Fibroblast of the aortic adventitia (primary cell): ENCODE results near the gene ZFPM1. TPM values are rescaled to one million over a fixed set of nuclear protein-coding genes. Genes with fewer than 3 reads are reported as not detected.

Experiments used
- DNase-seq: peaks from one replicate; pipeline ENCODE4 v3.0.0-alpha.2; 2010; ENCODE audit warnings: low read depth
- H3K4me3 ChIP-seq: 2 replicates; pipeline ENCODE4 v1.5.1; 2011; ENCODE audit warnings: low read depth, mild to moderate bottlenecking, control low read depth, low read length, moderate library complexity
- total RNA-seq: library from RNA; depleted of rRNA; stranded (reverse); fragments of >200 nt; gene quantifications from 2 replicates; pipeline ENCODE4 v1.2.3, GENCODE V29; 2012; ENCODE audit warnings: low replicate concordance
- TF ChIP-seq, protein P1 (sequence below): IDR thresholded peaks from 2 replicates; pipeline ENCODE4 v1.5.1; 2011; ENCODE audit warnings: mild to moderate bottlenecking, low read length, control low read depth, inconsistent platforms; ENCODE audit not compliant: insufficient read depth

ZFPM1 gene
- total RNA-seq, 1 donor: 4.2 TPM

DNA sequence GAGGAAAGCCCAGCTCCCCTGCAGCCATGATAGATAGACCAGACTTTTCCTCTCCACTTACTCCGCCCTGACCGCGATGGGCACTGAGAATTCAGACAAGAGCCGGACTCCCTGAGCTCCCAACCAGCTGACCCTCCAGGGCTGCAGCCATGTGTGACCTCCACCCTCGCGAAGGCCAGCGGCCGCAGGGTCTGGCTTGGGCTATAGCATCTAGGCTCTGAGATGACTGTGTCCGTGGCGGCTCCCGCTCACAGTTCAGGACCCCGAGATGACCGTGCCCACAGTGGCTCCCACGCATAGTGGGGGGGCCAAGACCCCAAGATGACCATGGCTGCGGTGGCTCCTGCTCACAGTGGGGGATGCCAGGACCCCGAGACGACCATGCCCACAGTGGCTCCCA, 18.0 kb downstream of the ZFPM1 start:
- H3K4me3 ChIP-seq: no peak overlapping the region
- TF ChIP-seq, protein P1, sequence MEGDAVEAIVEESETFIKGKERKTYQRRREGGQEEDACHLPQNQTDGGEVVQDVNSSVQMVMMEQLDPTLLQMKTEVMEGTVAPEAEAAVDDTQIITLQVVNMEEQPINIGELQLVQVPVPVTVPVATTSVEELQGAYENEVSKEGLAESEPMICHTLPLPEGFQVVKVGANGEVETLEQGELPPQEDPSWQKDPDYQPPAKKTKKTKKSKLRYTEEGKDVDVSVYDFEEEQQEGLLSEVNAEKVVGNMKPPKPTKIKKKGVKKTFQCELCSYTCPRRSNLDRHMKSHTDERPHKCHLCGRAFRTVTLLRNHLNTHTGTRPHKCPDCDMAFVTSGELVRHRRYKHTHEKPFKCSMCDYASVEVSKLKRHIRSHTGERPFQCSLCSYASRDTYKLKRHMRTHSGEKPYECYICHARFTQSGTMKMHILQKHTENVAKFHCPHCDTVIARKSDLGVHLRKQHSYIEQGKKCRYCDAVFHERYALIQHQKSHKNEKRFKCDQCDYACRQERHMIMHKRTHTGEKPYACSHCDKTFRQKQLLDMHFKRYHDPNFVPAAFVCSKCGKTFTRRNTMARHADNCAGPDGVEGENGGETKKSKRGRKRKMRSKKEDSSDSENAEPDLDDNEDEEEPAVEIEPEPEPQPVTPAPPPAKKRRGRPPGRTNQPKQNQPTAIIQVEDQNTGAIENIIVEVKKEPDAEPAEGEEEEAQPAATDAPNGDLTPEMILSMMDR: no peak
- DNase-seq: no peak

DNA sequence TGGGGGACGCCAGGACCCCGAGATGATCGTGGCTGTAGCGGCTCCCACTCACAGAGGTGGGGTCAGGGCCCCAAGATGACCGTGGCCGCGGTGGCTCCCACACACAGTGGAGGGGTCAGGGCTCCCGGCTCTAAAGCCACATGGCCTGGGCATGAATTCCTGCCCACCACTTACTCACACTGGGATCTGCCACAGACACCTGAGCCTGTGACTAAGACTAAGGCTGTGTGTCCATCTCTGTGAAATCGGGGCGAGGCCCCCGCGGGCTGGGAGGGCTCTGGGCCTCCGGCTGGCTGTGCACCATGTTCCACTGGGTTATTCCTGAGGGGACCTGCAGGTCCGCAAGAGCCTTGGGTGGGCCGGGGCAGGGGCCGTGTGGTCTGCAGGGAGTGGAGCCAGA, 18.5 kb downstream of the ZFPM1 start:
- H3K4me3 ChIP-seq: no peak overlapping the region
- DNase-seq: no peak
- TF ChIP-seq, protein P1: no peak

DNA sequence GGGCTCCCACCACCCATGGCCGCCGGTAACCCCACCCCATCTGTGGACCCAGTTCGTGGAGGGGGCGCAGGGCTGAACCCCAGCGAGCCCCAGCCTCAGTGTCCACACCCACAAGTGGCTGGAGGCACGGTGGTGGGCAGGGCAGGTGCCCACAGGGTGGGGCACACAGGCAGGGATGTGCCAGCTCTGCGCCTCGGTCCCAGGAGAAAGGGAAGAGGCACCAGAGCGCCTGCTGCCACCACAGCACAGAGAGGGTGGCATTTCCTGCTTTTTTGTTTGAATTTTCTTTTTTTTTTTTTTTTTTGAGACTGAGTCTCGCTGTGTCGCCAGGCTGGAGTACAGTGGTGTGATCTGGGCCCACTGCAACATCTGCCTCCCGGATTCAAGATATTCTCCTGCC, 19.0 kb downstream of the ZFPM1 start:
- TF ChIP-seq, protein P1: no peak
- no peak for DNase-seq

DNA sequence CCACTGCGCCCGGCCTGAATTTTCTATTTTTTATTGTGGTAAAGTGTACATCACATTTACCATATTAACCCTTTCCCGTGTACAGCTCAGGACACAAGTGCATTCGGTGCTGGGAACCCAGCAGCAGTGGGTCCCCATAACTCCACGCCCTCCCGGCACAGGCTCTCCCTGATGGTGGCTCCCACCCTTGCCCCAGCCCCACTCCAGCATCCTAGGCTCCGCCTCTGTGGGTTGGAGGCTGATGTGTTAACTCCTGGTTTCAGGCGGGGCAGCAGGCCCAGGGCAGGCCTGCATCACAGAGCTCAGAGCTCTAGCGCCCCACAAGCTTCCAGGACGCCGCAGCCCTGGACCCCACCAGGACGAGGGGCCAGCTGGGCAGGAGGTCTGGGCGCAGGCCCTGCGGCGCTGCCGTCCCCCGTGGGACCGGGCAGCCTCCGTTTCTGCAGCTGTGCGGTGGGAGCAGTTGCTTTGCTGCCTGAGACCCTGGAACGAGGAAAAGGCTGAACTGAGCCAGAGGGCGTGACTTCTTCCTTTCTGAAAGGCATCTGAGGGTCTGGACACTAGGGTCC, 19.6 kb downstream of the ZFPM1 start:
- peak; percentile 74 for DNase-seq
- peak overlapping the region; percentile 63 for H3K4me3 ChIP-seq
- TF ChIP-seq, protein P1: peak; percentile 13

More for the DNA sequence above, 19.0 kb downstream of the ZFPM1 start:
- no peak overlapping the region for H3K4me3 ChIP-seq

DNA sequence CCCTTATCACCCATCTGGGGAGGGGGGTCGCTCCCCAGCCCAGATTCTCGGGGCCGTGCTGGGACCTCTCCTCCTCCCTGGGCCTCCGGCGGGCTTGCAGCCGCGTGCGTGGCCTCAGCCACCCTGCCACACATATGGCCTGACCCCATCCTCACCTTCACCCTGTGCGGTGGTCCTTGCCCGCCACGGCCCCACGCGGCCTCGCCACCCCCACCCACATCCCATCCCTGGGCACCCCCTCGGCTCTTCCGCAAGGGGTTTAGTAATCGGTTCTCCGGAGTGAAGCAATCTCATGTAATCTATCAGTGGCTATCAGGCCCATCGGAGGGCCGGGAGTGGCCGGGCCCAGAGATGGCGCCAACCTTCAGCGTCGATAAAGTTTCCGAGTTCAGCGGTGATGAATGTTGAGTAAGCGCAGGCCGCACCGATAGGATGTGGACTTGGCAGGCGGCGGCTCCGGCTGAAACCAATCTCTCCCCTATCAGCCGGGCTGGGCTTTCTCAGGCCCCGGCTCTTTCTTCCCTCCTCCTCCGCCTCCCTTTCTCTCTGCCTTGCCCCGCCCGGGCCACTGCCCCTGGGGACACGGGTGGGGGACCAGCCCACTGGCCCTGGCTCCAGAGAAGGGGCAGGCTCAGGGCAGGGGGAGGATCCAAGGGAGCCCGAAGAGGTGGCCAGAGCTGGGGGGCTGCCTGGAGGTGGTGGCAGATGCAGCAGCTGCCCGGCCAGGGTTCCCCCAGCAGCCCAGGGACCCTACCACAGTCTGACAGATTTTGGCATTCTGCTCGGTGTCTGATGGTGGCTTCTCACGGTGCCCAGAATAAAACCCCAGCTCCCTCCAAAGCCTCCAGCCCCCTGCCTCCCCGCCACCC, 20.8 kb downstream of the ZFPM1 start:
- DNase-seq: peak; percentile 96
- H3K4me3 ChIP-seq: peak overlapping the region; percentile 63

DNA sequence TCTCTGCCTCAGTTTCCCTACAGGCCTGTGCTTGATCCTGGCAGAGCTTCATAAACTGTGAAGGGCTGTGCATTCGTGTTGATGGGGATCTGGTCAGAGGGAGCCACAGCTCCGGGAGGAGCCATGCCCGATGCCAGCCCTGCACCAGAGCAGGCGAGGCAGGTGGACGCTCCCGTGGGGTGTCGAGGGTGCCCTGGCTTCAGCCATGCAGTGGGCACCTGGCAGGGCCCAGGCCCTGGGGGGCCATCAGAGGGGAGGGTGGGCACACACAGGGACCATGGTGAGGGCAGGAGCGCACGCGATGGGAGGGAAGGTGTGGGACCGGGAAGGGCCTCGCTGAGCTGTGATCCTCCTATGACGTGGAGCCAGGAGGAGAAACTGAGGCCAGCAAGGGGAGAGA, 22.0 kb downstream of the ZFPM1 start:
- TF ChIP-seq, protein P1: no peak
- DNase-seq: no peak
- H3K4me3 ChIP-seq: no peak overlapping the region

More for the DNA sequence above, 20.8 kb downstream of the ZFPM1 start:
- TF ChIP-seq, protein P1: no peak
